Liver (tissue), 9 donors: Measurements from ENCODE around the gene COPE. TPM values are rescaled to one million over a fixed set of nuclear protein-coding genes. Genes with fewer than 3 reads are reported as not detected.

Experiments used
- DNase-seq: peaks from one replicate; pipeline ENCODE4 v3.0.0-alpha.2; 2017; ENCODE audit warnings: low spot score
- H3K27ac ChIP-seq, 2 donors: one replicate each; pipeline ENCODE4 v1.7.0; 2013; ENCODE audit warnings: inconsistent platforms in 2 of 2, low read length in 2 of 2, control low read depth in 1 of 2, low read depth in 1 of 2, mild to moderate bottlenecking in 1 of 2
- H3K27me3 ChIP-seq, 4 donors: one replicate each; pipeline versions ENCODE4 v1.6.1 to v1.7.0; 2013; ENCODE audit warnings: low read length in 3 of 4, inconsistent platforms in 1 of 4, mild to moderate bottlenecking in 1 of 4, moderate library complexity in 1 of 4; ENCODE audit not compliant: control insufficient read depth in 4 of 4, insufficient read depth in 4 of 4
- H3K36me3 ChIP-seq, 4 donors: one replicate each; pipeline versions ENCODE4 v1.6.1 to v1.7.0; 2013; ENCODE audit warnings: low read length in 3 of 4, mild to moderate bottlenecking in 3 of 4, low read depth in 1 of 4, moderate library complexity in 1 of 4; ENCODE audit not compliant: control insufficient read depth in 4 of 4, insufficient read depth in 3 of 4
- H3K4me1 ChIP-seq, 4 donors: one replicate each; pipeline versions ENCODE4 v1.6.1 to v1.7.0; 2013; ENCODE audit warnings: low read length in 3 of 4, mild to moderate bottlenecking in 3 of 4, moderate library complexity in 1 of 4; ENCODE audit not compliant: control insufficient read depth in 4 of 4, insufficient read depth in 4 of 4
- H3K4me3 ChIP-seq, 3 donors: one replicate each; pipeline versions ENCODE4 v1.6.1 to v1.7.0; 2013; ENCODE audit warnings: low read length in 3 of 3, control low read depth in 1 of 3, low read depth in 1 of 3, mild to moderate bottlenecking in 1 of 3
- H3K9ac ChIP-seq, 2 donors: one replicate each; pipeline ENCODE4 v1.7.0; 2013; ENCODE audit warnings: low read length in 2 of 2, mild to moderate bottlenecking in 2 of 2, moderate library complexity in 2 of 2, control low read depth in 1 of 2, low read depth in 1 of 2
- H3K9me3 ChIP-seq, 4 donors: one replicate each; pipeline versions ENCODE4 v1.6.1 to v1.7.0; 2013; ENCODE audit warnings: low read length in 3 of 4; ENCODE audit not compliant: control insufficient read depth in 4 of 4
- EGR1 ChIP-seq, 2 donors: IDR thresholded peaks; 2 replicates each; pipeline ENCODE4 v1.6.1; 2016 to 2018; ENCODE audit warnings: antibody characterized with exemption in 2 of 2, low read depth in 2 of 2
- FOXA2 ChIP-seq: IDR thresholded peaks from 2 replicates; pipeline ENCODE4 v1.6.1; 2016; ENCODE audit warnings: antibody characterized with exemption
- HNF4A ChIP-seq, 2 donors: conservative IDR thresholded peaks; 2 replicates each; pipeline ENCODE4 v1.6.1; 2016; ENCODE audit warnings: antibody characterized with exemption in 2 of 2, mild to moderate bottlenecking in 2 of 2
- HNF4G ChIP-seq: IDR thresholded peaks from 2 replicates; pipeline ENCODE4 v1.6.1; 2016; ENCODE audit warnings: antibody characterized with exemption
- NR2F2 ChIP-seq: IDR thresholded peaks from 2 replicates; pipeline ENCODE4 v1.6.1; 2016; ENCODE audit warnings: antibody characterized with exemption
- REST ChIP-seq: IDR thresholded peaks from 2 replicates; pipeline ENCODE4 v1.6.1; 2016; ENCODE audit warnings: antibody characterized with exemption, mild to moderate bottlenecking
- TAF1 ChIP-seq: conservative IDR thresholded peaks from 2 replicates; pipeline ENCODE4 v1.6.1; 2016; ENCODE audit warnings: antibody characterized with exemption, mild to moderate bottlenecking
- ZBTB33 ChIP-seq: IDR thresholded peaks from 2 replicates; pipeline ENCODE4 v1.6.1; 2016; ENCODE audit warnings: antibody characterized with exemption
- WGBS: extraction: QIAGEN DNeasy Blood & Tissue Kit; methylation state at CpG from one replicate; pipeline ENCODE4 v1.1.7; 2013; 5-methylcytosine and 5-hydroxymethylcytosine counted together
- polyA plus RNA-seq, 2 donors: library from polyadenylated mRNA; stranded (reverse) in 1 of 2; unstranded in 1 of 2; fragments of 200-250 nt in 1 of 2; fragments of >200 nt in 1 of 2; fragmentation: Nextera tagmentation in 1 of 2; extraction: Ambion mirVana in 1 of 2; gene quantifications; one replicate each; pipeline versions ENCODE4 v1.2.1 to v1.2.3, GENCODE V29; 2013 to 2015
- total RNA-seq, 2 donors: library from RNA; depleted of rRNA; stranded (reverse); fragments of >200 nt; gene quantifications; one replicate each; pipeline ENCODE4 v1.2.3, GENCODE V29; 2014
- TF ChIP-seq, protein P1 (sequence below): fragments of 150-350 bp; IDR thresholded peaks from 2 replicates; pipeline ENCODE4 v1.5.1; 2017; ENCODE audit warnings: improper control_type of control experiment, low read depth, low read length; ENCODE audit not compliant: missing input control
- TF ChIP-seq, protein P2 (sequence below): IDR thresholded peaks from 2 replicates; pipeline ENCODE4 v1.6.1; 2016; ENCODE audit warnings: antibody characterized with exemption
- TF ChIP-seq, protein P3 (sequence below): IDR thresholded peaks from 2 replicates; pipeline ENCODE4 v1.6.1; 2016; ENCODE audit warnings: antibody characterized with exemption
- donor health status: healthy.
- donor health status: healthy.
- donor health status: healthy.
- donor health status: healthy.
- donor health status: healthy.

The COPE gene
- total and polyA plus RNA-seq, 4 donors, result 103 to 204 (median 142) TPM

DNA sequence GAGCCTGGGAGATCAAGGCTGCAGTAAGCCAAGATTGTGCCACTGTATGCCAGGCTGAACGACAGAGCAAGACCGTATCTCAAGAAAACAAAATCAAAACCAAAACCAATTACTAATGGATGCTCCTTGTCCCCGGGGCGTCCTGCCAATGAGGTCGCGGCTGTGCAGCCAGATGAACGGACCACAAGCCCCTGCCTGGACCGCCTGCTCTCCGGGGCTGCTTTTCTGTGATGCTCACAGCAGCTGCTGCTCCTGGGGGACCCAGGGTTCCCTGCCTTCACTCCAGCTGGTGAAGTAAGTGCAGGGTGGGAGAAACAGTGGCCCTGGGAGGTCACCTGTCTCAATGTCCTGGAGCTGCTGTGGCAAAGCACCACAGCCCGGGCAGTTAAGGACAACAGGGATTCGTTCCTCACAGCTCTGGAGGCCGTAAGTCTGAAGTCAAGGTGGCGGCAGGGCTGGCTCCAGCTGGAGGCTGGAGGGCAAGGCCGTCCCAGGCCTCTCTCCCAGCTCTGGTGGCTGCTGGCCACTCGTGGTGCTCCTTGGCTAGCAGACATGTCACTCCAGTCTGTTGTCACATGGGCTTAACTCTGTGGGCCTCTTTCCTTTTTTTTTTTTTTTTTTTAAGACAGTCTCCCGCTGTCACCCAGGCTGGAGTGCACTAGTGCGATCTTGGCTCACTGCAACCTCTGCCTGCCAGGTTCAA is 10.1 kb downstream of the COPE start:
- DNase-seq, result no peak
- no peak overlapping the region for H3K9ac ChIP-seq
- WGBS, result 92% methylated on average over 17 of the region's 17 CpGs

More for the DNA sequence above, 10.1 kb downstream of the COPE start:
- Histone ChIP-seq H3K27me3 (no peaks in the 10 kb centered on the region), H3K4me3 (no peak overlapping the region), H3K27ac (no peak overlapping the region), H3K4me1 (no peaks in the 10 kb centered on the region), H3K36me3 (peaks cover 4 to 55% (median 19%) of the 10 kb centered on the region in 4 donors), H3K9me3 (no peaks in the 10 kb centered on the region)
- TF ChIP-seq HNF4A (conservative IDR thresholded peaks at IDR 0.05) (no peak), NR2F2 (no peak), FOXA2 (no peak), ZBTB33 (no peak), EGR1 (IDR thresholded peaks at IDR 0.05; ENCODE audit: low read depth in 2 of 2) (no peak), TAF1 (no peak), HNF4G (no peak), REST (no peak)
- TF ChIP-seq, protein P1, sequence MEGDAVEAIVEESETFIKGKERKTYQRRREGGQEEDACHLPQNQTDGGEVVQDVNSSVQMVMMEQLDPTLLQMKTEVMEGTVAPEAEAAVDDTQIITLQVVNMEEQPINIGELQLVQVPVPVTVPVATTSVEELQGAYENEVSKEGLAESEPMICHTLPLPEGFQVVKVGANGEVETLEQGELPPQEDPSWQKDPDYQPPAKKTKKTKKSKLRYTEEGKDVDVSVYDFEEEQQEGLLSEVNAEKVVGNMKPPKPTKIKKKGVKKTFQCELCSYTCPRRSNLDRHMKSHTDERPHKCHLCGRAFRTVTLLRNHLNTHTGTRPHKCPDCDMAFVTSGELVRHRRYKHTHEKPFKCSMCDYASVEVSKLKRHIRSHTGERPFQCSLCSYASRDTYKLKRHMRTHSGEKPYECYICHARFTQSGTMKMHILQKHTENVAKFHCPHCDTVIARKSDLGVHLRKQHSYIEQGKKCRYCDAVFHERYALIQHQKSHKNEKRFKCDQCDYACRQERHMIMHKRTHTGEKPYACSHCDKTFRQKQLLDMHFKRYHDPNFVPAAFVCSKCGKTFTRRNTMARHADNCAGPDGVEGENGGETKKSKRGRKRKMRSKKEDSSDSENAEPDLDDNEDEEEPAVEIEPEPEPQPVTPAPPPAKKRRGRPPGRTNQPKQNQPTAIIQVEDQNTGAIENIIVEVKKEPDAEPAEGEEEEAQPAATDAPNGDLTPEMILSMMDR, result no peak
- TF ChIP-seq, protein P2, sequence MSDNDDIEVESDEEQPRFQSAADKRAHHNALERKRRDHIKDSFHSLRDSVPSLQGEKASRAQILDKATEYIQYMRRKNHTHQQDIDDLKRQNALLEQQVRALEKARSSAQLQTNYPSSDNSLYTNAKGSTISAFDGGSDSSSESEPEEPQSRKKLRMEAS, result no peak
- TF ChIP-seq, protein P3, sequence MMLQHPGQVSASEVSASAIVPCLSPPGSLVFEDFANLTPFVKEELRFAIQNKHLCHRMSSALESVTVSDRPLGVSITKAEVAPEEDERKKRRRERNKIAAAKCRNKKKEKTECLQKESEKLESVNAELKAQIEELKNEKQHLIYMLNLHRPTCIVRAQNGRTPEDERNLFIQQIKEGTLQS, result no peak
